K562 (cell line): ENCODE results near the gene PRR15L. TPM values are rescaled to one million over a fixed set of nuclear protein-coding genes. Genes with fewer than 3 reads are reported as not detected.

Source experiments
- AFF4 ChIP-seq: sonication (generic); formaldehyde crosslinking; IDR thresholded peaks from 2 replicates; pipeline ENCODE4 v1.8.0; 2023; ENCODE audit warnings: mild to moderate bottlenecking, missing genetic modification reagents
- ARID4B ChIP-seq: sonication (generic); formaldehyde crosslinking; IDR thresholded peaks from 2 replicates; pipeline ENCODE4 v1.8.0; 2022; ENCODE audit warnings: mild to moderate bottlenecking, missing genetic modification reagents
- BRD9 ChIP-seq: fragments of 450-650 bp; IDR thresholded peaks from 2 replicates; pipeline ENCODE4 v1.6.1; 2018; ENCODE audit warnings: low read depth; ENCODE audit not compliant: partially characterized antibody
- CHCHD3 ChIP-seq: fragments of 250-450 bp; sonication (Bioruptor Pico); IDR thresholded peaks from 2 replicates; pipeline ENCODE4 v2.1.2; 2022; ENCODE audit warnings: mild to moderate bottlenecking
- LEF1 ChIP-seq: fragments of 450-650 bp; IDR thresholded peaks from 2 replicates; pipeline ENCODE4 v1.6.1; 2016; ENCODE audit warnings: mild to moderate bottlenecking
- MYC ChIP-seq, 2 experiments: fragments of 250-450 bp in 1 of 2; sonication (Bioruptor Pico) in 1 of 2; IDR thresholded peaks; 2 replicates each; pipeline versions ENCODE4 v1.5.1 to v1.6.1; 2012 to 2021; ENCODE audit warnings: low read depth in 2 of 2, borderline replicate concordance in 1 of 2, improper control_type of control experiment in 1 of 2, low read length in 1 of 2, mild to moderate bottlenecking in 1 of 2, moderate library complexity in 1 of 2
- PHF21A ChIP-seq: fragments of 450-650 bp; IDR thresholded peaks from 2 replicates; pipeline ENCODE4 v1.6.1; 2017; ENCODE audit warnings: low read depth, borderline replicate concordance
- POLR2A ChIP-seq: fragments of 450-650 bp; conservative IDR thresholded peaks from 2 replicates; pipeline ENCODE4 v1.6.1; 2016
- SLC30A9 ChIP-seq: fragments of 250-450 bp; sonication (Bioruptor Pico); IDR thresholded peaks from 2 replicates; pipeline ENCODE4 v1.8.0; 2022; ENCODE audit warnings: mild to moderate bottlenecking, moderate library complexity
- SMARCA5 ChIP-seq: fragments of 450-650 bp; IDR thresholded peaks from 2 replicates; pipeline ENCODE4 v1.6.1; 2016
- ZNF217 ChIP-seq: sonication (generic); formaldehyde crosslinking; IDR thresholded peaks from 2 replicates; pipeline ENCODE4 v1.8.0; 2022; ENCODE audit warnings: mild to moderate bottlenecking, missing genetic modification reagents
- ZNF57 ChIP-seq: fragments of 450-650 bp; formaldehyde crosslinking; IDR thresholded peaks from 2 replicates; pipeline ENCODE4 v1.4.0; 2020; ENCODE audit warnings: mild to moderate bottlenecking, moderate library complexity
- polyA plus RNA-seq, 8 experiments: library from polyadenylated mRNA; depleted of rRNA in 4 of 8; stranded (reverse) in 5 of 8; unstranded in 3 of 8; fragments of >200 nt; fragmentation: Nextera tagmentation in 2 of 8; fragmentation: Illumina TruSeq in 1 of 8; extraction: Ambion mirVana in 2 of 8; extraction: Trizol in 1 of 8; gene quantifications; 2 replicates each; pipeline versions ENCODE4 v1.2.1 to v1.2.3, GENCODE V29; 2011 to 2014; ENCODE audit warnings: inconsistent platforms in 1 of 8, missing spikeins in 1 of 8
- total RNA-seq, 7 experiments: library from RNA; depleted of rRNA in 6 of 7; stranded (reverse); fragments of >200 nt in 6 of 7; fragmentation: Illumina TruSeq in 2 of 7; extraction: Trizol in 2 of 7; gene quantifications; 2 replicates each; pipeline versions ENCODE4 v1.2.1 to v1.2.3, GENCODE V29; 2011 to 2021; ENCODE audit warnings: low replicate concordance in 1 of 7
- TF ChIP-seq, protein P1 (sequence below): fragments of 450-650 bp; IDR thresholded peaks from 2 replicates; pipeline ENCODE4 v1.6.1; 2016; ENCODE audit warnings: antibody characterized with exemption
- TF ChIP-seq, protein P2 (sequence below), 2 experiments: fragments of 450-650 bp in 1 of 2; sonication (generic) in 1 of 2; formaldehyde crosslinking in 1 of 2; IDR thresholded peaks in 1 of 2; conservative IDR thresholded peaks in 1 of 2; 2 replicates each; pipeline versions ENCODE4 v1.6.1 to v1.8.1; 2016 to 2023; ENCODE audit warnings: mild to moderate bottlenecking in 2 of 2, moderate library complexity in 2 of 2, inconsistent platforms in 1 of 2, missing genetic modification reagents in 1 of 2

The PRR15L gene
- total and polyA plus RNA-seq, 9 of the 15 experiments (the other 6 are each of a cell fraction or from before 2014, with no cell fraction given), result 0.03 TPM; not detected in 8

GRCh38 chr17:47941246-47942095, 16.2 kb downstream of the PRR15L start, which contains the start of gene PNPO (continued):
- TF ChIP-seq, protein P1, sequence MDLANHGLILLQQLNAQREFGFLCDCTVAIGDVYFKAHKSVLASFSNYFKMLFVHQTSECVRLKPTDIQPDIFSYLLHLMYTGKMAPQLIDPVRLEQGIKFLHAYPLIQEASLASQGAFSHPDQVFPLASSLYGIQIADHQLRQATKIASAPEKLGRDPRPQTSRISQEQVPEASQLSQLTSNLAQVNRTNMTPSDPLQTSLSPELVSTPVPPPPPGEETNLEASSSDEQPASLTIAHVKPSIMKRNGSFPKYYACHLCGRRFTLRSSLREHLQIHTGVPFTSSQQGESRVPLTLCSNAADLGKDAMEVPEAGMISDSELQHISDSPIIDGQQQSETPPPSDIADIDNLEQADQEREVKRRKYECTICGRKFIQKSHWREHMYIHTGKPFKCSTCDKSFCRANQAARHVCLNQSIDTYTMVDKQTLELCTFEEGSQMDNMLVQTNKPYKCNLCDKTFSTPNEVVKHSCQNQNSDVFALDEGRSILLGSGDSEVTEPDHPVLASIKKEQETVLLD, result peak; percentile 42; the same call in 1 of the 2 replicates
- no peak for TF ChIP-seq ZNF217
- TF ChIP-seq, protein P2, sequence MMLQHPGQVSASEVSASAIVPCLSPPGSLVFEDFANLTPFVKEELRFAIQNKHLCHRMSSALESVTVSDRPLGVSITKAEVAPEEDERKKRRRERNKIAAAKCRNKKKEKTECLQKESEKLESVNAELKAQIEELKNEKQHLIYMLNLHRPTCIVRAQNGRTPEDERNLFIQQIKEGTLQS (IDR thresholded peaks at IDR 0.05), result 0 out of 2 replicates have a peak, but pooled peaks have one; percentile 36
- TF ChIP-seq, protein P2 (CRISPR knock-in tag; conservative IDR thresholded peaks at IDR 0.05), result 0 out of 2 replicates have a peak, but pooled peaks have one; percentile 68
- TF ChIP-seq PHF21A, result 0 out of 2 replicates have a peak, but pooled peaks have one; percentile 13
- TF ChIP-seq ARID4B, result peak; percentile 82
- TF ChIP-seq AFF4 (CRISPR knock-in tag), result peak; percentile 22; the same call in 1 of the 2 replicates
- TF ChIP-seq CHCHD3 (CRISPR knock-in tag), result no peak
- no peak for TF ChIP-seq ZNF57 (CRISPR knock-in tag)
- TF ChIP-seq MYC (IDR thresholded peaks at IDR 0.05; ENCODE audit: low read depth, low read length), result peak; percentile 99
- peak; percentile 78; the same call in 1 of the 2 replicates for TF ChIP-seq MYC (CRISPR knock-in tag; IDR thresholded peaks at IDR 0.05; ENCODE audit: borderline replicate concordance, low read depth)
- TF ChIP-seq SLC30A9 (CRISPR knock-in tag), result no peak
- TF ChIP-seq POLR2A, result peak; percentile 83
- peak; percentile 16 for TF ChIP-seq BRD9
- 0 out of 2 replicates have a peak, but pooled peaks have one; percentile 11 for TF ChIP-seq LEF1
- TF ChIP-seq SMARCA5, result no peak
